Measurements from ENCODE around the gene NVL. TPM values are rescaled to one million over a fixed set of nuclear protein-coding genes. Genes with fewer than 3 reads are reported as not detected.
A peak's percentile ranks its signal among the peaks of the same experiment; 100 is the strongest.

NVL gene
- total and polyA plus RNA-seq, 3 experiments from 2014 or later: 23.0 to 46.5 (median 41.6) TPM

DNA sequence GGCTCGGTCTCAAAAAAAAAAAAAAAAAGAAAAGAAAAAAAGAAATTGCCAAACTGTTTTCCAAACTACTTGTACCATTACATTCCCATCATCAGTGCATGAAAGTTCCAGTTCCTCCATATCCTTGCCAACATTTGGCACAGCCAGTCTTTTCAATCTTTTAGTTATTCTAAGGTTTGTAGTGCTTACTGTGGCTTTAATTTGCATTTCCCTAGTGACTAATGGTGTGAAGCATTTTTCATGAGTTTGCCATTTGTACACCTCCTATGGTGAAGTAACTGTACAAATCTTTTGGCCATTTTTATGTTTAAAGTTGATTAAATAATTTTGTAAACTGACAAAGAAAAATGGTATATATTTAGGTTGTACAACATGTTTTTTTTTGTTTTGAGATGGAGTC is 76.3 kb downstream of the NVL start:
- peak overlapping the region in 2 of 8 donors; percentile 57 to 75 for H3K27ac Mint-ChIP-seq
- no peak for DNase-seq
- Histone ChIP-seq H3K27ac (ENCODE audit: low read depth, low read length) (no peak overlapping the region), H3K4me3 (ENCODE audit: low read length) (no peak overlapping the region), H3K36me3 (ENCODE audit: insufficient read depth, low read length) (peaks cover 9% of the 10 kb centered on the region), H3K4me1 (ENCODE audit: insufficient read depth, low read length) (no peaks in the 10 kb centered on the region), H3K9me3 (ENCODE audit: low read length) (no peaks in the 10 kb centered on the region), H3K27me3 (ENCODE audit: insufficient read depth, low read length, poor library complexity, severe bottlenecking) (no peaks in the 10 kb centered on the region)
- H3K9me3 Mint-ChIP-seq: no peaks in the 10 kb centered on the region
- no peaks in the 10 kb centered on the region for H3K27me3 Mint-ChIP-seq
- POLR2A ChIA-PET: no interaction called here
- CTCF ChIA-PET: no interaction called here
- H3K4me3 Mint-ChIP-seq: no peak overlapping the region
- peaks cover 1 to 32% (median 12%) of the 10 kb centered on the region in 3 donors for H3K36me3 Mint-ChIP-seq
- peaks cover 0 to 3% (median 0%) of the 10 kb centered on the region in 3 donors for H3K4me1 Mint-ChIP-seq

DNA sequence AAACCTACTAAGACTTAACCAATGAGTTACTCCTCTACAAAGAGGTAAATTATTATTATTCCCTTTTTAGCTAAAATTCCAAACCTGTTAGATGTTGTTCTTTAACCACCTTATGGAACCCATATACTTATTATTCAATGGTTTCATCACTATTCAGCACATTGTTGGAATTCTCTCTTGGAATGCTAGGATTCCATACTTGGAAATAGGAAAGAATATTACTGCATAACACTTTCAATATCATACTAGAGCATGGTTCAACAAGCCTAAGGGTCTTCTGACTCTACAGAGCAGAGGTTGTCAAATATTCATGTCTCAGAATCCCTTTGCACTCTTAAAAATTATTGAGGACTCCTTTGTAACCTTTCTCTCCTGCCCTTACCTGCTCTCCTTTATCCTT is 77.5 kb downstream of the NVL start:
- Mint-ChIP-seq H3K36me3 (peaks cover 12 to 38% (median 22%) of the 10 kb centered on the region in 3 donors), H3K27me3 (no peaks in the 10 kb centered on the region), H3K4me1 (peaks cover 0 to 9% (median 2%) of the 10 kb centered on the region in 3 donors), H3K9me3 (no peaks in the 10 kb centered on the region), H3K4me3 (no peak overlapping the region), H3K27ac (peak overlapping the region in 2 of 8 donors; percentile 4 to 59)
- Histone ChIP-seq H3K9me3 (ENCODE audit: low read length) (no peaks in the 10 kb centered on the region), H3K36me3 (ENCODE audit: insufficient read depth, low read length) (peaks cover 14% of the 10 kb centered on the region), H3K4me1 (ENCODE audit: insufficient read depth, low read length) (no peaks in the 10 kb centered on the region), H3K27ac (ENCODE audit: low read depth, low read length) (no peak overlapping the region), H3K4me3 (ENCODE audit: low read length) (no peak overlapping the region), H3K27me3 (ENCODE audit: insufficient read depth, low read length, poor library complexity, severe bottlenecking) (no peaks in the 10 kb centered on the region)
- POLR2A ChIA-PET: no interaction called here
- no peak for DNase-seq
- CTCF ChIA-PET: no interaction called here

DNA sequence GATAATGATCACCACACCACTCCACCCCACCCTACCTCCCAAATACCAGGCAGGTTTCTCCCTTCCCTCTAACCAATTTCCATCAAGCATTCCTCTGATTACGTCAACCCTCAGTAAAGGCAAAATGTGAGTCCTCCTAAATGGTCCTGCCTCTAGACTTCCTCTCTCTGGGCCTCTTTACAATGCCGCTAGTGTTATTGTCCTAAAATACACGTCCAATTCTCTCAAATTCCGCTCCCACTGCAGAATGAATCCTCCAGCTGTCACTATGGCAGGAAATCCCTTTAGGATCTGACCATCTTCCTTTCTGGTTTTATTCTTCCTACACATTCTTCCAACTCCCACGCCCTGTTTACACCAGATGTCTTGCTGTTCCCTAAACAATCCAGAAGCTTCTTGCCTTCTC is 78.2 kb downstream of the NVL start:
- DNase-seq: no peak
- no peaks in the 10 kb centered on the region for H3K9me3 ChIP-seq (ENCODE audit: low read length)
- H3K4me1 ChIP-seq (ENCODE audit: insufficient read depth, low read length): no peaks in the 10 kb centered on the region
- H3K27ac Mint-ChIP-seq: peak overlapping the region in 4 of 8 donors; percentile 4 to 89 (median 50)
- peaks cover 0 to 9% (median 2%) of the 10 kb centered on the region in 3 donors for H3K4me1 Mint-ChIP-seq
- POLR2A ChIA-PET: interaction anchor here (0.6 kb wide), 1 partner anchor 14 kb away, joined by 4 read pairs; no protein-coding TSS in a partner anchor
- no peaks in the 10 kb centered on the region for H3K27me3 ChIP-seq (ENCODE audit: insufficient read depth, low read length, poor library complexity, severe bottlenecking)
- H3K27ac ChIP-seq (ENCODE audit: low read depth, low read length): no peak overlapping the region
- no peaks in the 10 kb centered on the region for H3K27me3 Mint-ChIP-seq
- H3K4me3 Mint-ChIP-seq: no peak overlapping the region
- peaks cover 14% of the 10 kb centered on the region for H3K36me3 ChIP-seq (ENCODE audit: insufficient read depth, low read length)
- peaks cover 12 to 39% (median 22%) of the 10 kb centered on the region in 3 donors for H3K36me3 Mint-ChIP-seq
- no peaks in the 10 kb centered on the region for H3K9me3 Mint-ChIP-seq
- CTCF ChIA-PET: no interaction called here
- H3K4me3 ChIP-seq (ENCODE audit: low read length): no peak overlapping the region

DNA sequence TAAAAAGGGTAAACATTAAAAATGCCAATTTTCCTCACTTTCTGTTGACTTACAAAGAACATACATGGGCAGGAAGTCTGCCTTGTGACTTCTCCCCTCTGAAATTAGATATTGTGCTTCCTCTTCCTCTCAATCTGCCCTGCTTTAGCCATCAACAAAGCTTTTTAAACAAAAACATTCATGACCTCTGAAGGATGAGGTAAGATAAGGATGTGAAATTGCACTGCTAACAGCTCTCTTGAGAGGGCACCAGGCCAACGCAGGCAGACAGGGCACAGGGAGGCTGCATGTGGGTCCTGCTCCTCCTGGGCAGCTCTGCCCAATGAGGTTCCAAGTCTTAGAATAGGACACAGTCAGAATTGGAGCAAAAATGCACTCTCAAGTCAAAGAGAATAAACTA is 84.8 kb downstream of the NVL start:
- Histone ChIP-seq H3K27ac (ENCODE audit: low read depth, low read length) (no peak overlapping the region), H3K27me3 (ENCODE audit: insufficient read depth, low read length, poor library complexity, severe bottlenecking) (no peaks in the 10 kb centered on the region), H3K4me3 (ENCODE audit: low read length) (no peak overlapping the region), H3K4me1 (ENCODE audit: insufficient read depth, low read length) (peaks cover 17% of the 10 kb centered on the region), H3K36me3 (ENCODE audit: insufficient read depth, low read length) (peaks cover 9% of the 10 kb centered on the region), H3K9me3 (ENCODE audit: low read length) (no peaks in the 10 kb centered on the region)
- Mint-ChIP-seq H3K36me3 (peaks cover 12 to 46% (median 17%) of the 10 kb centered on the region in 3 donors), H3K9me3 (no peaks in the 10 kb centered on the region), H3K4me1 (peaks cover 12 to 24% (median 16%) of the 10 kb centered on the region in 3 donors), H3K4me3 (peak overlapping the region in 4 of 7 donors; percentile 35 to 74 (median 44)), H3K27ac (peak overlapping the region; percentile 55 to 95 (median 92)), H3K27me3 (no peaks in the 10 kb centered on the region)
- peak in 2 of 5 donors; percentile 10 to 25 for DNase-seq
- POLR2A ChIA-PET: no interaction called here
- CTCF ChIA-PET: interaction anchor here (1.3 kb wide), 1 partner anchor 8 kb away, joined by 3 read pairs; no protein-coding TSS in a partner anchor

DNA sequence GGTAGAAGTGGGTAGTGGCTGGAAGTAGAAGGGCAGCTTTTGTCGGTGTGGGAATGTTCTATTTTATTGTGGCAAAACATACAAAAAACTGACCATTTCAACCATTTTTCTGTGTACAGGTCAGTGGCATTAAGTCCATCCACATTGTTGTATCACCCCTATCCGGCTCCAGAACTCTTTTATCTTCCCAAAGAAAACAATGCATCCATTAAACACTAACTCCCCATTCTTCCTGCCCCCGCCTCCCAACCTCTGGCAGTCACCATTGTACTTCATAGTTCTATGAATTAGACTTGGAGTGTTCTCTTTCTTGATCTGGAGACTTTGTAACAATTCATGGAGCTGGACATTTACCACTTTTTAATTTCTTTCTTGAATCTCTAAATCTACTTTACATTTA is 91.2 kb downstream of the NVL start:
- Histone ChIP-seq H3K4me1 (ENCODE audit: insufficient read depth, low read length) (no peaks in the 10 kb centered on the region), H3K4me3 (ENCODE audit: low read length) (no peak overlapping the region), H3K9me3 (ENCODE audit: low read length) (no peaks in the 10 kb centered on the region), H3K36me3 (ENCODE audit: insufficient read depth, low read length) (no peaks in the 10 kb centered on the region), H3K27me3 (ENCODE audit: insufficient read depth, low read length, poor library complexity, severe bottlenecking) (no peaks in the 10 kb centered on the region), H3K27ac (ENCODE audit: low read depth, low read length) (no peak overlapping the region)
- H3K9me3 Mint-ChIP-seq: no peaks in the 10 kb centered on the region
- POLR2A ChIA-PET: no interaction called here
- H3K36me3 Mint-ChIP-seq: peaks cover 0 to 57% (median 12%) of the 10 kb centered on the region in 3 donors
- CTCF ChIA-PET: no interaction called here
- no peaks in the 10 kb centered on the region for H3K4me1 Mint-ChIP-seq
- H3K27ac Mint-ChIP-seq: peak overlapping the region in 2 of 8 donors; percentile 5 to 58
- H3K27me3 Mint-ChIP-seq: no peaks in the 10 kb centered on the region
- H3K4me3 Mint-ChIP-seq: no peak overlapping the region
- no peak for DNase-seq

DNA sequence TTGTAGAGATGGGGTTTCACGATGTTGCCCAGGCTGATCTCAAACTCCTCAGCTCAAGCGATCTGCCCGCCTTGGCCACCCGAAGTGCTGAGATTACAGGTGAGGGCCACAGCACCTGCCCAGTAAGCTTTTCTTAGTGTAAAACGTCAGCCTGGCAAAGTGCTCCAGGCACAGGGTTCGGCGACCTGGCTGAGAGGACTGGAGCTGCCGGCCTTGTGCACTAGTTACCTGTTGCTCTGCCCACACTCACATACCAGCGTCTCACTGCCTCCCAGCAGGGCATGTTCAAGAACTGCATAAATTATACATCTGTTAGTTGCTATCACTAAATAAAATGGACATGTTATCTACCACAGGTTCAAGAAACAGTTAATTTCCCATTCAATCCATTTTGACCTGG is 91.8 kb downstream of the NVL start:
- no peak overlapping the region for H3K4me3 ChIP-seq (ENCODE audit: low read length)
- Mint-ChIP-seq H3K9me3 (no peaks in the 10 kb centered on the region), H3K4me1 (no peaks in the 10 kb centered on the region), H3K36me3 (peaks cover 0 to 59% (median 12%) of the 10 kb centered on the region in 3 donors), H3K4me3 (no peak overlapping the region), H3K27me3 (no peaks in the 10 kb centered on the region), H3K27ac (peak overlapping the region in 1 of 8 donors; percentile 58)
- H3K27ac ChIP-seq (ENCODE audit: low read depth, low read length): no peak overlapping the region
- no peaks in the 10 kb centered on the region for H3K9me3 ChIP-seq (ENCODE audit: low read length)
- CTCF ChIA-PET: no interaction called here
- H3K36me3 ChIP-seq (ENCODE audit: insufficient read depth, low read length): no peaks in the 10 kb centered on the region
- H3K4me1 ChIP-seq (ENCODE audit: insufficient read depth, low read length): no peaks in the 10 kb centered on the region
- DNase-seq: no peak
- POLR2A ChIA-PET: interaction anchor here (0.6 kb wide), 1 partner anchor 13 kb away, joined by 4 read pairs; no protein-coding TSS in a partner anchor
- no peaks in the 10 kb centered on the region for H3K27me3 ChIP-seq (ENCODE audit: insufficient read depth, low read length, poor library complexity, severe bottlenecking)

DNA sequence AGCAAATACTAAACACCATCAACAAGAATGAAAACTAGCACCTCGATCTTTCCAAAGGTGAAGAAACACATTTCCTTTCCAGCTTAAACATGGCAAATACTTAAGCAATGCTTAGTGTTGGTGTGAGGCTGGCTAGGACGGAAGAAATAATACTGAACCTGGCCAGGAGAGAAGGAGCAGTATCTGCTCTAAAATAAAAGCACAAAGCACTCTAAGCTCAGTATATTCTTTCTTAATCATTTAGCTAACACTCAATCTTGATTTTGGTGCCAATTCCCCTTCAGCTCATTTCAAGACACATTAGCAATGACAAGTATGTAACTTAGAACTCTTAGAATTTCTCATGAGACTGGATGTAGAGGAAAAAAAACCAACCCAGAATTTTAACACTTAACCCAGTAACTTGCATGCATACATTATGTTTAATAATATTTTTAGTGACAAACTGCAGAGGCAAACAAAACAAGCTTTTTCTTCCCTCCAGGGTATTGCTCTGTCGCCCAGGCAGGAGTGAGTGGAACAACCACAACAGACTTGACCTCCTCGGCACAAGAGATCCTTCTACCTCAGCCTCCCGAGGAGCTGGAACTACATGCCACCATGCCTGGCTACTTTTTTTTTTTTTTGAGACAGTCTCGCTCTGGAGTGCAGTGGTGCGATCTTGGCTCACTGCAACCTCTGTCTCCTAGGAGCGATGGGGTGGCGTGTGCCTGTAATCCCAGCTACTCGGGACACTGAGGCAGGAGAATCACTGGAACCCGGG is 92.7 kb downstream of the NVL start:
- H3K27me3 Mint-ChIP-seq: no peaks in the 10 kb centered on the region

DNA sequence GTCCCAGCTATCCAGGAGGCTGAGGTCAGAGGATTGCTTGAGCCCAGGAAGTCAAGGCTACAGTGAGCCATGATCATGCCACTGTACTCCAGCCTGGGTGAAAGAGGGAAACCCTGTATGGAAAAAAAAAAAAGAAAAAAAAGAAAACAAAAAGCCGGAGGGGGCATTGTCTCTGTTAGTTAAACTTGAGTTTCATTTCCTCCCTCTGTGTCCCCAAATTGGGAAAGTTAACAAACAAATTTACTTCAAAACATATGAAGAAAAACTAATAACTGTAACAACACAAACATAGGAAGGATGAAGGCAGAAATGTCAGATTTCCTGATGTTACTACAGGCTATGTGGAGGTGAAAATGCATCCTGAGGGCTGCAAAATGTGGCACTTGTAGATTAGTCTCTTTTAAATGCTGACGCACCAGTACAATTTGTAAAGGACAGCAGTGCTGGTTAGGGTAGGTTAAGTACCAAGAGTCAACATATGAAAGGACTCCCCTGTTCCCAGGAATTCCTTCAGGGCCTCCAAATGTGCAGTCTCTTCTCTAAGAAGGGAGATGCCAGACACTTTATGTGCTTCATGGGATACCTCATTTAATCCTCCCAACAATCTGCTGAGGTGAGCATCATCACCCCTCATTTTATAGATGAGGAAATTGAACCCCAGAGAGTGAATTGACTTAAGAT is 94.0 kb downstream of the NVL start:
- ChIA-PET POLR2A (no interaction called here), CTCF (no interaction called here)
- peak overlapping the region in 3 of 8 donors; percentile 2 to 42 (median 5) for H3K27ac Mint-ChIP-seq
- Histone ChIP-seq H3K4me3 (ENCODE audit: low read length) (no peak overlapping the region), H3K9me3 (ENCODE audit: low read length) (no peaks in the 10 kb centered on the region), H3K27ac (ENCODE audit: low read depth, low read length) (no peak overlapping the region), H3K4me1 (ENCODE audit: insufficient read depth, low read length) (no peaks in the 10 kb centered on the region), H3K27me3 (ENCODE audit: insufficient read depth, low read length, poor library complexity, severe bottlenecking) (no peaks in the 10 kb centered on the region), H3K36me3 (ENCODE audit: insufficient read depth, low read length) (peaks cover 11% of the 10 kb centered on the region)
- no peaks in the 10 kb centered on the region for H3K27me3 Mint-ChIP-seq
- no peaks in the 10 kb centered on the region for H3K4me1 Mint-ChIP-seq
- H3K36me3 Mint-ChIP-seq: peaks cover 3 to 72% (median 20%) of the 10 kb centered on the region in 3 donors
- no peak for DNase-seq
- H3K4me3 Mint-ChIP-seq: no peak overlapping the region
- no peaks in the 10 kb centered on the region for H3K9me3 Mint-ChIP-seq

More for the DNA sequence above, 92.7 kb downstream of the NVL start:
- peaks cover 7% of the 10 kb centered on the region for H3K36me3 ChIP-seq (ENCODE audit: insufficient read depth, low read length)
- no peak overlapping the region for H3K27ac ChIP-seq (ENCODE audit: low read depth, low read length)
- H3K4me3 ChIP-seq (ENCODE audit: low read length): no peak overlapping the region
- no peak for DNase-seq
- ChIA-PET POLR2A (interaction anchor here (0.6 to 0.7 kb wide), 2 partner anchors 14 to 355 kb away, joined by 3 to 4 read pairs; no protein-coding TSS in a partner anchor), CTCF (interaction anchor here (1.2 kb wide), 1 partner anchor 8 kb away, joined by 3 read pairs; no protein-coding TSS in a partner anchor)
- Mint-ChIP-seq H3K27ac (peak overlapping the region in 4 of 8 donors; percentile 50 to 85 (median 57)), H3K36me3 (peaks cover 0 to 67% (median 16%) of the 10 kb centered on the region in 3 donors), H3K4me1 (no peaks in the 10 kb centered on the region), H3K4me3 (no peak overlapping the region), H3K9me3 (no peaks in the 10 kb centered on the region)
- H3K9me3 ChIP-seq (ENCODE audit: low read length): no peaks in the 10 kb centered on the region
- no peaks in the 10 kb centered on the region for H3K4me1 ChIP-seq (ENCODE audit: insufficient read depth, low read length)
- H3K27me3 ChIP-seq (ENCODE audit: insufficient read depth, low read length, poor library complexity, severe bottlenecking): no peaks in the 10 kb centered on the region
